Endothelial cell of umbilical vein (primary cell): Measurements from ENCODE around the gene ADSS1. TPM values are rescaled to one million over a fixed set of nuclear protein-coding genes. Genes with fewer than 3 reads are reported as not detected.

Experiments
- BruUV-seq: library from RNA; stranded (reverse); fragments of 400-500 nt; replicated peaks from 2 replicates; lab custom pipeline; 2021; lab: Mats Ljungman, UMichigan
- CTCF ChIA-PET: fragments of 300-600, 350-600 bp; sonication (Branson Sonifier 250); formaldehyde crosslinking; loops from one replicate; lab custom pipeline; 2021; ENCODE audit warnings: antibody characterized with exemption, inconsistent platforms; lab: Charles Lee
- POLR2A ChIA-PET: fragments of 300-600, 350-600 bp; sonication (Branson Sonifier 250); formaldehyde crosslinking; loops from one replicate; lab custom pipeline; 2021; ENCODE audit warnings: antibody characterized with exemption, inconsistent platforms; lab: Charles Lee
- DNase-seq: peaks from one replicate; pipeline ENCODE4 v3.0.0-alpha.2; 2011; ENCODE audit warnings: low read depth, low spot score
- FAIRE-seq: peaks from 2 replicates; lab custom pipeline; 2011; peaks lifted over from hg19 to GRCh38; lab: Jason Lieb, UNC
- H2AFZ ChIP-seq: 2 replicates; pipeline ENCODE4 v1.6.0; 2012; ENCODE audit warnings: low read depth, low read length, control low read depth, inconsistent platforms
- H3K27ac ChIP-seq: 2 replicates; pipeline ENCODE4 v1.5.1; 2011; ENCODE audit warnings: low read depth, mild to moderate bottlenecking, control low read depth, low read length, moderate library complexity; ENCODE audit not compliant: insufficient read depth
- H3K27me3 ChIP-seq, 2 experiments: 2 replicates each; pipeline versions ENCODE4 v1.6.0 to v1.6.1; 2011; ENCODE audit warnings: low read length in 2 of 2, mixed read lengths in 1 of 2; ENCODE audit not compliant: control insufficient read depth in 2 of 2, insufficient read depth in 2 of 2
- H3K36me3 ChIP-seq, 2 experiments: 2 replicates in 1 of 2; 3 replicates in 1 of 2; pipeline ENCODE4 v1.5.1; 2011; ENCODE audit warnings: low read length in 2 of 2, mild to moderate bottlenecking in 1 of 2, moderate library complexity in 1 of 2; ENCODE audit not compliant: control insufficient read depth in 2 of 2, insufficient read depth in 2 of 2; ENCODE audit errors: extremely low read depth in 1 of 2
- H3K4me1 ChIP-seq: 3 replicates; pipeline ENCODE4 v1.5.1; 2011; ENCODE audit warnings: mild to moderate bottlenecking, low read length; ENCODE audit not compliant: control insufficient read depth, insufficient read depth; ENCODE audit errors: extremely low read depth
- H3K4me2 ChIP-seq: 2 replicates; pipeline ENCODE4 v1.6.1; 2011; ENCODE audit warnings: low read length, control low read depth, mixed read lengths; ENCODE audit not compliant: insufficient read depth
- H3K4me3 ChIP-seq, 3 experiments: fragments of 200-600 bp in 1 of 3; sonication (generic), shearing (Covaris generic) in 1 of 3; replicated peaks in 1 of 3; 2 replicates each; pipeline ENCODE4 v1.5.1; 2011 to 2016; ENCODE audit warnings: control low read depth in 3 of 3, low read length in 3 of 3, mild to moderate bottlenecking in 2 of 3, inconsistent platforms in 1 of 3, low read depth in 1 of 3, moderate library complexity in 1 of 3; ENCODE audit not compliant: insufficient read depth in 1 of 3
- H3K79me2 ChIP-seq: 2 replicates; pipeline ENCODE4 v1.6.0; 2012; ENCODE audit warnings: low read length, inconsistent platforms; ENCODE audit not compliant: control insufficient read depth, insufficient read depth
- H3K9ac ChIP-seq: replicated peaks from 2 replicates; pipeline ENCODE3; 2011; ENCODE audit warnings: low read length, control low read depth; ENCODE audit not compliant: insufficient read depth; ENCODE audit errors: extremely low read depth
- H3K9me1 ChIP-seq: replicated peaks from 3 replicates; pipeline ENCODE4 v1.6.0; 2011; ENCODE audit warnings: mild to moderate bottlenecking, low read length; ENCODE audit not compliant: control insufficient read depth, insufficient read depth; ENCODE audit errors: extremely low read depth
- H3K9me3 ChIP-seq: replicated peaks from 2 replicates; pipeline ENCODE4 v1.5.1; 2012; ENCODE audit warnings: low read length, inconsistent platforms; ENCODE audit not compliant: control insufficient read depth, insufficient read depth
- H4K20me1 ChIP-seq: replicated peaks from 2 replicates; pipeline ENCODE3; 2011; ENCODE audit warnings: mild to moderate bottlenecking, low read length; ENCODE audit not compliant: control insufficient read depth, insufficient read depth; ENCODE audit errors: extremely low read depth
- CTCF ChIP-seq, 2 donors: IDR thresholded peaks; 1 replicate in 1 of 2; 2 replicates in 1 of 2; pipeline ENCODE4 v1.5.1; 2011; ENCODE audit warnings: low read length in 2 of 2, mild to moderate bottlenecking in 2 of 2, moderate library complexity in 2 of 2, control low read depth in 1 of 2, inconsistent platforms in 1 of 2, low read depth in 1 of 2; ENCODE audit not compliant: insufficient read depth in 1 of 2; ENCODE audit errors: extremely low read depth in 1 of 2
- EZH2 ChIP-seq: IDR thresholded peaks from 2 replicates; pipeline ENCODE4 v1.6.1; 2012; ENCODE audit warnings: borderline replicate concordance, low read depth, mild to moderate bottlenecking, moderate library complexity, low read length, inconsistent platforms; ENCODE audit not compliant: severe bottlenecking
- FOS ChIP-seq: IDR thresholded peaks from 2 replicates; pipeline ENCODE4 v1.6.1; 2011; ENCODE audit warnings: mild to moderate bottlenecking, low read length, moderate library complexity, borderline replicate concordance; ENCODE audit not compliant: insufficient read depth
- GATA2 ChIP-seq: IDR thresholded peaks from 2 replicates; pipeline ENCODE4 v1.7.0; 2011; ENCODE audit warnings: low read depth, mild to moderate bottlenecking, moderate library complexity, mixed read lengths, low read length; ENCODE audit not compliant: insufficient read length, insufficient read depth
- JUN ChIP-seq: IDR thresholded peaks from 2 replicates; pipeline ENCODE4 v1.6.1; 2011; ENCODE audit warnings: borderline replicate concordance, low read depth; ENCODE audit not compliant: insufficient read length, insufficient read depth
- MAX ChIP-seq: IDR thresholded peaks from 2 replicates; pipeline ENCODE4 v1.6.1; 2011; ENCODE audit not compliant: insufficient read depth, insufficient read length
- MYC ChIP-seq: IDR thresholded peaks from one replicate; pipeline ENCODE4 v1.6.1; 2011; ENCODE audit warnings: mild to moderate bottlenecking, low read depth, low read length
- POLR2A ChIP-seq: IDR thresholded peaks from 2 replicates; pipeline ENCODE4 v1.6.1; 2012; ENCODE audit warnings: low read depth, mild to moderate bottlenecking, control low read depth, low read length
- POLR2AphosphoS5 ChIP-seq: IDR thresholded peaks from 2 replicates; pipeline ENCODE4 v1.6.1; 2012; ENCODE audit warnings: low read depth, mild to moderate bottlenecking, control low read depth, low read length, moderate library complexity; ENCODE audit not compliant: insufficient read depth
- dilution Hi-C: fragments of 300-500 bp; cut with MboI; formaldehyde crosslinking; loops from one replicate; pipeline ENCODE4 v1.15.0; 2019; ENCODE audit warnings: low sequenced_read_pairs; ENCODE audit not compliant: extremely low pct_ligation_motif_present
- intact Hi-C: fragments of 100-400 bp; cut with micrococcal nuclease; formaldehyde crosslinking; loops from one replicate; pipeline ENCODE4 v1.10.0; 2022
- polyA plus RNA-seq, 4 experiments: library from polyadenylated mRNA; depleted of rRNA in 3 of 4; stranded (reverse) in 3 of 4; unstranded in 1 of 4; fragments of >200 nt; gene quantifications; 2 replicates each; pipeline versions ENCODE4 v1.2.1 to v1.2.3, GENCODE V29; 2011 to 2012; ENCODE audit warnings: missing spikeins in 1 of 4
- total RNA-seq: library from RNA; stranded (reverse); gene quantifications from 2 replicates; pipeline ENCODE4 v1.2.3, GENCODE V29; 2021

ADSS1 gene
- total and polyA plus RNA-seq, 2 donors (not counting 3 experiments of a cell fraction or from before 2014, with no cell fraction given) = 1.9 TPM

GRCh38 chr14:104699426-104699748, 24.6 kb upstream of the ADSS1 start:
- no peak for TF ChIP-seq MAX
- TF ChIP-seq MYC = no peak
- no peak for TF ChIP-seq GATA2
- TF ChIP-seq JUN = no peak
- TF ChIP-seq POLR2A = no peak
- TF ChIP-seq FOS = no peak
- no peak for TF ChIP-seq POLR2AphosphoS5
- no peak for TF ChIP-seq EZH2
- no peak for TF ChIP-seq CTCF (IDR thresholded peaks at IDR 0.05; ENCODE audit: extremely low read depth in 1 of 2, insufficient read depth in 1 of 2, low read depth in 1 of 2, low read length in 2 of 2)
- FAIRE-seq (no peak), DNase-seq (no peak)
- H3K4me1 ChIP-seq = peaks cover 12% of the 10 kb centered on the region
- no peak overlapping the region for H3K9ac ChIP-seq
- H3K4me2 ChIP-seq = no peak overlapping the region
- peaks cover 11 to 28% of the 10 kb centered on the region in 2 experiments for H3K36me3 ChIP-seq
- H3K79me2 ChIP-seq = peaks cover 62% of the 10 kb centered on the region
- ChIA-PET CTCF (interaction anchor here (1.3 kb wide), 1 partner anchor 18 kb away, joined by 4 read pairs; no protein-coding TSS in a partner anchor), POLR2A (no interaction called here)
- BruUV-seq = no TSS peak
- intact Hi-C loops (no loop called here), dilution Hi-C loops (no loop called here)
- no peak overlapping the region for H3K4me3 ChIP-seq
- H3K9me1 ChIP-seq = no peaks in the 10 kb centered on the region
- no peaks in the 10 kb centered on the region for H4K20me1 ChIP-seq
- no peak overlapping the region for H3K27ac ChIP-seq
- no peak overlapping the region for H2AFZ ChIP-seq
- no peaks in the 10 kb centered on the region for H3K9me3 ChIP-seq
- no peaks in the 10 kb centered on the region for H3K27me3 ChIP-seq
